Measurements from ENCODE around the gene WEE1.

DNA sequence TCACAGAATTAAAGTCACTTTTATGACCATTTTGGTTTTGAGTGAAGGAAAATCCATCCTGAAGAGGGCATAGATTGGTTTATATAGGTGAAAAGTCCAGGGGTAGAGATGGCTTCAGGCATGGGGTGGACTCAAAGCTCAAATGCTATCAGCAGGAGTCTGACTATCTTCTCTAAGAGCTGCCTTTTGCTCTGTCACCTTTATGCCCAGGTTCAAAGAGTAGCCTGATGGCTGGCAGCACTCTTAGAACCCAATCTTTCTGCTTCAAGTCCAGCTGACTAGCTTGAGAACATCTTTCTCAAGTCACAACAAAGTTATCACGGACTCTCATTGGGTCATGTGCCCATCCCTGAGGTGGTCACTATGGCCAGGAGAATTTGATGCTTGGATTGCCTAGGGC is 63.2 kb downstream of the WEE1 start:
- TF ChIP-seq, protein P1, sequence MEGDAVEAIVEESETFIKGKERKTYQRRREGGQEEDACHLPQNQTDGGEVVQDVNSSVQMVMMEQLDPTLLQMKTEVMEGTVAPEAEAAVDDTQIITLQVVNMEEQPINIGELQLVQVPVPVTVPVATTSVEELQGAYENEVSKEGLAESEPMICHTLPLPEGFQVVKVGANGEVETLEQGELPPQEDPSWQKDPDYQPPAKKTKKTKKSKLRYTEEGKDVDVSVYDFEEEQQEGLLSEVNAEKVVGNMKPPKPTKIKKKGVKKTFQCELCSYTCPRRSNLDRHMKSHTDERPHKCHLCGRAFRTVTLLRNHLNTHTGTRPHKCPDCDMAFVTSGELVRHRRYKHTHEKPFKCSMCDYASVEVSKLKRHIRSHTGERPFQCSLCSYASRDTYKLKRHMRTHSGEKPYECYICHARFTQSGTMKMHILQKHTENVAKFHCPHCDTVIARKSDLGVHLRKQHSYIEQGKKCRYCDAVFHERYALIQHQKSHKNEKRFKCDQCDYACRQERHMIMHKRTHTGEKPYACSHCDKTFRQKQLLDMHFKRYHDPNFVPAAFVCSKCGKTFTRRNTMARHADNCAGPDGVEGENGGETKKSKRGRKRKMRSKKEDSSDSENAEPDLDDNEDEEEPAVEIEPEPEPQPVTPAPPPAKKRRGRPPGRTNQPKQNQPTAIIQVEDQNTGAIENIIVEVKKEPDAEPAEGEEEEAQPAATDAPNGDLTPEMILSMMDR (IDR thresholded peaks at IDR 0.05; ENCODE audit: low read depth, low read length), result no peak
- TF ChIP-seq POLR2A (IDR thresholded peaks at IDR 0.05; ENCODE audit: extremely low read depth, insufficient read length) (no peak), MYC (IDR thresholded peaks at IDR 0.05; ENCODE audit: low read depth, low read length) (no peak)
- TF ChIP-seq, protein P2, sequence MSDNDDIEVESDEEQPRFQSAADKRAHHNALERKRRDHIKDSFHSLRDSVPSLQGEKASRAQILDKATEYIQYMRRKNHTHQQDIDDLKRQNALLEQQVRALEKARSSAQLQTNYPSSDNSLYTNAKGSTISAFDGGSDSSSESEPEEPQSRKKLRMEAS (IDR thresholded peaks at IDR 0.05; ENCODE audit: low read depth, low read length), result no peak
